Measurements from ENCODE around the gene CDKAL1.

GRCh38 chr6:20996099-20996498 is 461.8 kb downstream of the CDKAL1 start:
- no peak for TF ChIP-seq CTCF (conservative IDR thresholded peaks at IDR 0.05; ENCODE audit: low read length)
- no peak for TF ChIP-seq EZH2phosphoT487 (IDR thresholded peaks at IDR 0.05; ENCODE audit: borderline replicate concordance)
